ENCODE results near the gene DCTN4.

DNA sequence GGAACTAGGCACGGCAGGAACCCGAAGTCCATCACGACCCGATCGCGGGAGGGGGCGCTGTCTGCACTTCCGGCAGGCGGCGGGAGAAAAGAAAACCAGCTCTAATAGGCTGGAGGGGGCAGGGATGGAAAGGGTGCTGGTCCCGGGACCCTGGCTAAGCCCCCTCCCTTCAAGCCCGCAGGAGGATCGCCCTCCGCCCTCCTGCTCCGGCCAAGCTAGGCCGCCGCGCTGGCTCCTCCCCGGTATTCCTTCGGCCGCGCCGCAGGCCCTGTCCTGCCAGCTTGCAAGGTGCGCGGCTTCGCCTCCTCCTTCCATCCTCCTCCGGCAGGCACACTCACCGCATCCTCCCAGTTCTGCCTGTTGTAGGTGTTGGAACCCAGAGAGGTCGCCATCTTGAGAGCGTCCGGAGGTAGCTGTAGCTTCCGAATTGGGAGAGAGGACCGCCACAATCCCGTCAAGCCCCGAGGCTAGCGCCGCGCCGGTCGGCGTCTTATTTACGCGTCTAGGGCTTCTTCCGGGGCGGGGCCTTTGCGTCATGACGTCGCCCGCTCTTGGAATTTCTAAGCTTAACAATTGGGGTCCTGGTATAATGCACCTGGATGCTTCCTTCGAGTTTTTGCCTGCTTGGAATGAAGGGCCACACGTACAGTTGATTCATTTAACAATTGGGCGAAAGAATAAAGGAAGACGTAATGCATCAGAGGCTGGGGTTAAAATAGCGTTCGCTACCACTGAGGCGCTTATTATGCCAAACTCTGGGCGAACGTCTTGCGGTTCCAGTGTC is 58.0 kb downstream of the DCTN4 start, which contains the start of gene RBM22:
- TF ChIP-seq POLR2AphosphoS5 (IDR thresholded peaks at IDR 0.05), result peak; percentile 83 to 92 (median 90)
- TF ChIP-seq CTCF (IDR thresholded peaks at IDR 0.05), result peak; percentile 55 to 80 (median 69)
- peak; percentile 91 for TF ChIP-seq POLR2A (IDR thresholded peaks at IDR 0.05)

Data from transverse colon (tissue), 4 donors.